ENCODE results near the gene MTA3.
"Not testable (repeated sequence)": the region's sequence is repeated elsewhere in the genome, so short reads cannot be mapped to it uniquely, and the experiment has no call there.

Gene MTA3

DNA sequence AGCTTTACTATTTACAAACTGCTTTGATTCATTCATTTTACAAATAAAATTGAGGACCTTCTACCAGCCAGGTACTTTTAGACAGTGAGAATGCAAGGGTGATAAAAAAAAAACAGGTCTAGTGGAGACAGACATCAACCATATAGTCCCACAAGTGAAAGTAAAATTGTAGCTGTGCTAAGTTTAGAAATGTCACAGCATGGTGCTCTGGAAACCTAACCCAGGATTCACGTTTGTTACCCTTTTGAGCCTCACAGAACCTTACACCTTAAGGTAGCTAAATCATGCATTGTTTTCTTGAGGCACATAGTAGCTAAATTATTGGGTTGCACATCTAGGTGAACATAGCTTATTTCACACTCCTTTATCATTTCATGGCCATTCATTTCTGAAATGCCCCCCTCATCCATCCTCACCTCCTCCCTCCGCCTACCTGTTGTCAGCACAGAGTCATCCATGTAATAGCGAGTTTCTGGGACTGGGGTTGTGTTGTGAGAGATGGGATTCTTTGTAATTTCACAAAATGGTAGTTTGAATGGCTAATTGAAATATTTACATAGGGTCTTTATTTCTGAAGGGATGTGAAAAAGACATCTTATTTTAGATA, 7.1 kb downstream of the MTA3 start:
- no peak for DNase-seq
- TF ChIP-seq, protein P1, sequence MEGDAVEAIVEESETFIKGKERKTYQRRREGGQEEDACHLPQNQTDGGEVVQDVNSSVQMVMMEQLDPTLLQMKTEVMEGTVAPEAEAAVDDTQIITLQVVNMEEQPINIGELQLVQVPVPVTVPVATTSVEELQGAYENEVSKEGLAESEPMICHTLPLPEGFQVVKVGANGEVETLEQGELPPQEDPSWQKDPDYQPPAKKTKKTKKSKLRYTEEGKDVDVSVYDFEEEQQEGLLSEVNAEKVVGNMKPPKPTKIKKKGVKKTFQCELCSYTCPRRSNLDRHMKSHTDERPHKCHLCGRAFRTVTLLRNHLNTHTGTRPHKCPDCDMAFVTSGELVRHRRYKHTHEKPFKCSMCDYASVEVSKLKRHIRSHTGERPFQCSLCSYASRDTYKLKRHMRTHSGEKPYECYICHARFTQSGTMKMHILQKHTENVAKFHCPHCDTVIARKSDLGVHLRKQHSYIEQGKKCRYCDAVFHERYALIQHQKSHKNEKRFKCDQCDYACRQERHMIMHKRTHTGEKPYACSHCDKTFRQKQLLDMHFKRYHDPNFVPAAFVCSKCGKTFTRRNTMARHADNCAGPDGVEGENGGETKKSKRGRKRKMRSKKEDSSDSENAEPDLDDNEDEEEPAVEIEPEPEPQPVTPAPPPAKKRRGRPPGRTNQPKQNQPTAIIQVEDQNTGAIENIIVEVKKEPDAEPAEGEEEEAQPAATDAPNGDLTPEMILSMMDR (IDR thresholded peaks at IDR 0.05), result no peak
- Mint-ChIP-seq H3K4me1 (peaks cover 5% of the 10 kb centered on the region), H3K9me3 (no peaks in the 10 kb centered on the region), H3K36me3 (ENCODE audit: low read depth) (peaks cover 82% of the 10 kb centered on the region), H3K4me3 (no peak overlapping the region), H3K27me3 (ENCODE audit: low read depth, poor library complexity) (no peaks in the 10 kb centered on the region), H3K27ac (no peak overlapping the region)

DNA sequence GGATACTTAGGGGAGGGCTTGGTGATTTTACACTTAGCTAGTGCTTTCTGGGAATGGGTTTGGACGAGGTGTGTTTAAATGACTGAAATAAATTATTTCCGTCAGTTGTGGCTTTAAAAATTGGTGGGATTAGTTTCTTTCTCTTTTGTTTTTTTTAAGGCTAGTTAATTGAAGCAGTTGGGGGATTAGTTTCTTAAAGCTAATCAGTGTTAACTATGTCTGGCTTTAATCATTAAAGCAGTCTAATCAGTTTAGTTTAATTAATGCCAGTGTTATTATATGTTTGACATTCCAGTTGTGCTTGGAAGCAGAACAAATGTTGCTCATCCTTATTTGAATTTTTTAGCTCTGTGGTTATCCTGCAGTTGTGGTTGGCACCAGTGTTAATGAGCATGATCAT, 10.2 kb downstream of the MTA3 start:
- H3K4me3 Mint-ChIP-seq, result no peak overlapping the region
- no peaks in the 10 kb centered on the region for H3K9me3 Mint-ChIP-seq
- H3K27ac Mint-ChIP-seq, result peak overlapping the region; percentile 43
- no peaks in the 10 kb centered on the region for H3K27me3 Mint-ChIP-seq (ENCODE audit: low read depth, poor library complexity)
- TF ChIP-seq, protein P1 (IDR thresholded peaks at IDR 0.05), result no peak
- H3K4me1 Mint-ChIP-seq, result no peaks in the 10 kb centered on the region
- no peak for DNase-seq
- H3K36me3 Mint-ChIP-seq (ENCODE audit: low read depth), result peaks cover 87% of the 10 kb centered on the region

DNA sequence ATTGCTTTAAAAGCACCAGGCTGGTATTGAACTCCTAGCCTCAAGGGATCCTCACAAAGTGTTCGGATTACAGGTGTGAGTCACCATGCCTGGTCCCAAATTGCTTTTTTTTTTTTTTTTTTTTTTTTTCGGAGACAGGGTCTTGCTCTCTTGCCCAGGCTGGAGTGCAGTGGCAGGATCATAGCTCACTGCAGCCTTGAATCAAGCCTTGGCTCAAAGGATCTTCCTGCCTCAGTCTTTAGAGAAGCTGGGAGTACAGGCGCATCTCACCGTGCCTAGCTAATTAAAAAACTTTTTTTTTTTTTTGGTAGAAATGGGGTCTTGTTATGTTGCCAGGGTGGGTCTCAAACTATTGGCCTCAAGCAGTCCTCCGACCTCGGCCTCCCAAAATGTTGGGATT, 12.8 kb downstream of the MTA3 start:
- TF ChIP-seq, protein P1 (IDR thresholded peaks at IDR 0.05), result no peak
- peaks cover 82% of the 10 kb centered on the region for H3K36me3 Mint-ChIP-seq (ENCODE audit: low read depth)
- no peaks in the 10 kb centered on the region for H3K27me3 Mint-ChIP-seq (ENCODE audit: low read depth, poor library complexity)
- no peak overlapping the region for H3K4me3 Mint-ChIP-seq
- peaks cover 2% of the 10 kb centered on the region for H3K9me3 Mint-ChIP-seq
- no peak for DNase-seq
- H3K27ac Mint-ChIP-seq, result no peak overlapping the region
- no peaks in the 10 kb centered on the region for H3K4me1 Mint-ChIP-seq

DNA sequence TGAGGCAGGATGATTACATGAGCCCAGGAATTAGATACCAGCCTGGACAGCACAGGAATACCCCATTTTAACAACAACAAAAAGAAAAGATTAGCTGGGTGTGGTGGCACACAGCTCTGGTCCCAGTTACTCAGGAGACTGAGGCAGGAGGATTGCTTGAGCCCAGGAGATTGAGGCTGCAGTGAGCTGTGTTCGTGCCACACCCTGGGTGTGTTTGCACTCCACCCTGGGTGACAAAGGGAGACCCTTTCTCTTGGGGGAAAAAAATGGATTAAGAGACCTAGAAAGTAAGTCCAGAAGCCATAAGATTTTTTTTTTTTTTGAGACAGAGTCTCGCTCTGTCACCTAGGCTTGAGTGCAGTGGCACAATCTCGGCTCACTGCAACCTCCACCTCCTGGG, 16.2 kb downstream of the MTA3 start:
- H3K9me3 Mint-ChIP-seq; H3K4me1 Mint-ChIP-seq; H3K4me3 Mint-ChIP-seq; DNase-seq; H3K27ac Mint-ChIP-seq; H3K27me3 Mint-ChIP-seq (ENCODE audit: low read depth, poor library complexity): not testable (repeated sequence)
- H3K36me3 Mint-ChIP-seq (ENCODE audit: low read depth), result peaks cover 81% of the 10 kb centered on the region

DNA sequence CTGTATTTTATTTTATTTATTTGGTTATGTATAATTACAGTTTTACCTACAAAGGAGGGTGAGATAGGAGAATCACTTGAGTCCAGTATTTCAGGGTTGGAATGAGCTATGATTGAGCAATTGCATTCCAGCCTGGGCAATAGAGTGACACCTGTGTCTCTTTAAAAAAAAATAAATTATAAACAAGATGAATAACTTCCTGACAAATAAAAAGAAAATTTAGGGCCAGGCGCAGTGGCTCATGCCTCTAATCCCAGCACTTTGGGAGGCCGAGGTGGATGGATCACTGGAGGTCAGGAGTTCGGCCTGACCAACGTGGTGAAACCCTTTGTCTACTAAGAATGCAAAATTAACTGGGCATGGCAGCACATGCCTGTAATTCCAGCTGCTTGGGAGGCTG, 17.3 kb downstream of the MTA3 start:
- DNase-seq, result no peak
- TF ChIP-seq, protein P1 (IDR thresholded peaks at IDR 0.05), result no peak
- Mint-ChIP-seq H3K4me1 (no peaks in the 10 kb centered on the region), H3K36me3 (ENCODE audit: low read depth) (peaks cover 85% of the 10 kb centered on the region), H3K4me3 (no peak overlapping the region), H3K27ac (no peak overlapping the region), H3K9me3 (peaks cover 13% of the 10 kb centered on the region), H3K27me3 (ENCODE audit: low read depth, poor library complexity) (peaks cover 3% of the 10 kb centered on the region)

DNA sequence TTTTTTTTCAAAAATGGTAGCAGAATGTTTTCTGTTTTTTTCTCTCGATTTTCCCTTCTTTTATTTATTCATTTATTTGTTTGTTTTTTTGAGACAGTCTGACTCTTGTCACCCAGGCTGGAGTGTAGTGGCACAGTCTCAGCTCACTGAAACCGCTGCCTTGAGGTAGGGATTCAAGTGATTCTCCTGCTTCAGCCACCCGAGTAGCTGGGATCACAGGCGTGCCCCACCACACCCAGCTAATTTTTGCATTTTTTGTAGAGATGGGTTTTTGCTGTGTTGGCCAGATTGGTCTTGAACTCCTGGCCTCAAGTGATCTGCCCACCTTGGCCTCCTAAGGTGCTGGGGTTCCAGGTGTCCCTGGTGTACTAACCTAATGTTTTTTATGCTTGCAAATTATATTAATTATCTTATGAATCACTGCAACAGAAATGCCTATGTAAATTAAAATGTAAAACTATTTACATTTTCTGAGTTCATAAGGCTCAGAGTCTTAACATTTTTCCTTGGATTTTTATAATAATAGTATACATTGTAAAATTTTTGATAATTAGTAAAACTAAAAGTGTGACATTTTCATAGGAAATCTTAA, 19.2 kb downstream of the MTA3 start:
- no peak for DNase-seq
- Mint-ChIP-seq H3K4me3 (no peak overlapping the region), H3K27ac (no peak overlapping the region), H3K9me3 (peaks cover 13% of the 10 kb centered on the region), H3K36me3 (ENCODE audit: low read depth) (peaks cover 78% of the 10 kb centered on the region), H3K4me1 (no peaks in the 10 kb centered on the region), H3K27me3 (ENCODE audit: low read depth, poor library complexity) (peaks cover 3% of the 10 kb centered on the region)
- TF ChIP-seq, protein P1 (IDR thresholded peaks at IDR 0.05), result no peak

Measured in nephron progenitor cell (in vitro differentiated cells).